ENCODE results near the gene SRPX.

Gene SRPX

DNA sequence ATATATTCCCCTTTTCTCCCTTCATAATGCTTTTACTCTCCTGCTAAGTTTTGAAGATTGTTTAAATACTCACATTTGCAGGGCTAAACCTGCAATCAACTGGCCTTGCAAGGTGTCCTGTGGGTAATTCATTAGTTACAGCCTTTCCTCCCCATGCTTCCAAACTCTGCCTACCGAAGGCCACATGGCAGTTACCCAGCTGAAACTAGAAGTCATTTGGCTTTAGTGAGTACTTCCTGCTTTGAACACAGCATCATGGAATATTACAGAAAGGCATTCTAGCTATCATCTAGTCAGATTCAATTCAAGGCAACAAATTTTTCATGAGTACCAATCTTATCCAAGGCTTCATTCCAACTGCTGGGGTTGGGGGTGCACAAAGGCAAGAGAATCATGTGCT lies 55.6 kb downstream of the SRPX start:
- TF ChIP-seq MYC (IDR thresholded peaks at IDR 0.05; ENCODE audit: low read depth, low read length) (no peak), CTCF (IDR thresholded peaks at IDR 0.05; ENCODE audit: low read depth, low read length) (no peak), POLR2A (IDR thresholded peaks at IDR 0.05; ENCODE audit: extremely low read depth, insufficient read length) (no peak), MAX (IDR thresholded peaks at IDR 0.05; ENCODE audit: low read depth, low read length) (no peak)
- no peak overlapping the region for H3K4me3 ChIP-seq (ENCODE audit: low read depth, low read length)
- no peak for DNase-seq (ENCODE audit: low read depth)

GRCh38 chrX:38163193-38163592 lies 57.5 kb downstream of the SRPX start:
- TF ChIP-seq POLR2A (IDR thresholded peaks at IDR 0.05; ENCODE audit: extremely low read depth, insufficient read length) (no peak), CTCF (IDR thresholded peaks at IDR 0.05; ENCODE audit: low read depth, low read length) (no peak), MAX (IDR thresholded peaks at IDR 0.05; ENCODE audit: low read depth, low read length) (no peak), MYC (IDR thresholded peaks at IDR 0.05; ENCODE audit: low read depth, low read length) (no peak)
- no peak for DNase-seq (ENCODE audit: low read depth)
- no peak overlapping the region for H3K4me3 ChIP-seq (ENCODE audit: low read depth, low read length)

- H3K4me3 ChIP-seq (ENCODE audit: low read depth, low read length) = no peak overlapping the region
- no peak for DNase-seq (ENCODE audit: low read depth)
- TF ChIP-seq POLR2A (IDR thresholded peaks at IDR 0.05; ENCODE audit: extremely low read depth, insufficient read length) (no peak), MYC (IDR thresholded peaks at IDR 0.05; ENCODE audit: low read depth, low read length) (no peak), MAX (IDR thresholded peaks at IDR 0.05; ENCODE audit: low read depth, low read length) (no peak), CTCF (IDR thresholded peaks at IDR 0.05; ENCODE audit: low read depth, low read length) (no peak)
Measured at GRCh38 chrX:38156838-38157237, 63.8 kb downstream of the SRPX start.

- no peak for DNase-seq (ENCODE audit: low read depth)
- TF ChIP-seq POLR2A (IDR thresholded peaks at IDR 0.05; ENCODE audit: extremely low read depth, insufficient read length) = no peak
- no peak for TF ChIP-seq MAX (IDR thresholded peaks at IDR 0.05; ENCODE audit: low read depth, low read length)
- no peak for TF ChIP-seq MYC (IDR thresholded peaks at IDR 0.05; ENCODE audit: low read depth, low read length)
- no peak for TF ChIP-seq CTCF (IDR thresholded peaks at IDR 0.05; ENCODE audit: low read depth, low read length)
- H3K4me3 ChIP-seq (ENCODE audit: low read depth, low read length) = no peak overlapping the region
Measured at GRCh38 chrX:38154818-38155217, 65.9 kb downstream of the SRPX start.

- no peak for DNase-seq (ENCODE audit: low read depth)
- TF ChIP-seq MYC (IDR thresholded peaks at IDR 0.05; ENCODE audit: low read depth, low read length) = no peak
- TF ChIP-seq MAX (IDR thresholded peaks at IDR 0.05; ENCODE audit: low read depth, low read length) = no peak
- no peak for TF ChIP-seq POLR2A (IDR thresholded peaks at IDR 0.05; ENCODE audit: extremely low read depth, insufficient read length)
- no peak for TF ChIP-seq CTCF (IDR thresholded peaks at IDR 0.05; ENCODE audit: low read depth, low read length)
- H3K4me3 ChIP-seq (ENCODE audit: low read depth, low read length) = no peak overlapping the region
Measured at GRCh38 chrX:38154340-38154739, 66.3 kb downstream of the SRPX start.

DNA sequence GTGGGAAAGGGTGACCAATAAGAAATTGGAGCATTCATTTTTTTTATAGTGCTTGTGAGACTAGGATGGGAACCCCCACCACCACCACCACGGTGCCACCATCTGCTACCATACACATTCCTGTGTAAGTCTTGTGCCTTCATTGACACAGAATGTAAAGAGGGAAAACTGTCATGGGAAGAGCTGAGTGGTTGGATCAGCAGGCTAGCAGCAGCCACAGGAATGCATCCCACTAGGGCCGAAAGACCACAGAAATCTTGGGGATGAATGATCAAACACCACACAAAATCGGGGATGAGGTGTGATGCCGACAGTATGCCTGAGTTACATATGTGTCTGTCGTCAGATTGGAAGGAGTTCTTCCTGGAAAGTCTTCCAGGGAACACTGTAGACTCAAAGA lies 69.2 kb downstream of the SRPX start:
- TF ChIP-seq POLR2A (IDR thresholded peaks at IDR 0.05; ENCODE audit: extremely low read depth, insufficient read length) (no peak), MYC (IDR thresholded peaks at IDR 0.05; ENCODE audit: low read depth, low read length) (no peak), CTCF (IDR thresholded peaks at IDR 0.05; ENCODE audit: low read depth, low read length) (no peak), MAX (IDR thresholded peaks at IDR 0.05; ENCODE audit: low read depth, low read length) (no peak)
- no peak for DNase-seq (ENCODE audit: low read depth)
- no peak overlapping the region for H3K4me3 ChIP-seq (ENCODE audit: low read depth, low read length)

All from NB4 (cell line).